SU-DHL-6 (cell line): ENCODE measurements around the gene TRIM27.

ENCODE experiments used
- H2AFZ ChIP-seq: fragments of 200-600 bp; sonication (generic); 2 replicates; pipeline ENCODE4 v1.6.1; 2014; ENCODE audit warnings: low read depth, mild to moderate bottlenecking, moderate library complexity, mixed read lengths, antibody characterized with exemption, low read length; ENCODE audit not compliant: severe bottlenecking
- H3F3A ChIP-seq: fragments of 200-600 bp; shearing (Covaris generic); 2 replicates; pipeline ENCODE4 v1.6.0; 2016; ENCODE audit warnings: antibody characterized with exemption, mild to moderate bottlenecking; ENCODE audit not compliant: insufficient read depth
- H3K27ac ChIP-seq: fragments of 200-600 bp; sonication (generic); 2 replicates; pipeline ENCODE4 v1.5.1; 2016; ENCODE audit warnings: low read depth, mild to moderate bottlenecking, low read length, moderate library complexity, mixed read lengths
- H3K27me3 ChIP-seq: fragments of 200-600 bp; sonication (generic), shearing (Covaris generic); 2 replicates; pipeline ENCODE4 v1.6.0; 2014; ENCODE audit warnings: mild to moderate bottlenecking, low read length
- H3K36me3 ChIP-seq: fragments of 200-600 bp; sonication (generic); 2 replicates; pipeline ENCODE4 v1.6.1; 2014; ENCODE audit warnings: mild to moderate bottlenecking, low read length, mixed read lengths
- H3K4me2 ChIP-seq: fragments of 300-600, 200-600 bp; shearing (Covaris generic), sonication (generic); 2 replicates; pipeline ENCODE4 v1.6.0; 2014; ENCODE audit warnings: low read length, low read depth, mild to moderate bottlenecking; ENCODE audit not compliant: poor library complexity, severe bottlenecking
- H3K4me3 ChIP-seq: fragments of 200-600 bp; sonication (generic); 2 replicates; pipeline ENCODE4 v1.5.1; 2014; ENCODE audit warnings: antibody characterized with exemption, low read length, mild to moderate bottlenecking, mixed read lengths; ENCODE audit not compliant: insufficient read depth, poor library complexity, severe bottlenecking
- H3K79me2 ChIP-seq: fragments of 200-600 bp; sonication (generic); 2 replicates; pipeline ENCODE4 v1.6.1; 2014; ENCODE audit warnings: mild to moderate bottlenecking, low read length, moderate library complexity; ENCODE audit not compliant: insufficient read depth
- H3K9ac ChIP-seq: fragments of 200-600 bp; sonication (generic); 2 replicates; pipeline ENCODE4 v1.7.0; 2014; ENCODE audit warnings: mild to moderate bottlenecking, low read length
- H3K9me2 ChIP-seq: fragments of 200-600 bp; sonication (generic); replicated peaks from 2 replicates; pipeline ENCODE4 v1.6.1; 2014; ENCODE audit warnings: low read length; ENCODE audit not compliant: insufficient read depth
- H3K9me3 ChIP-seq: fragments of 200-600 bp; sonication (generic); 2 replicates; pipeline ENCODE4 v1.6.1; 2014; ENCODE audit warnings: low read length, mixed read lengths; ENCODE audit not compliant: insufficient read depth
- H4K20me1 ChIP-seq: fragments of 200-600 bp; sonication (generic); 2 replicates; pipeline ENCODE4 v1.6.1; 2014; ENCODE audit warnings: low read depth, mild to moderate bottlenecking, antibody characterized with exemption, low read length, moderate library complexity, mixed read lengths
- CTCF ChIP-seq: fragments of 200-600 bp; sonication (generic); IDR thresholded peaks from one replicate; pipeline ENCODE4 v1.5.1; 2017; ENCODE audit warnings: antibody characterized with exemption, mild to moderate bottlenecking, low read length, moderate library complexity; ENCODE audit not compliant: insufficient read depth, poor library complexity, severe bottlenecking
- EZH2phosphoT487 ChIP-seq: fragments of 200-600 bp; sonication (generic), shearing (Covaris generic); conservative IDR thresholded peaks from 2 replicates; pipeline ENCODE4 v1.6.1; 2018; ENCODE audit warnings: mild to moderate bottlenecking, antibody characterized with exemption, low read length, moderate library complexity, mixed read lengths

TRIM27 gene

GRCh38 chr6:28920281-28920680, 3.5 kb downstream of the TRIM27 start:
- Histone ChIP-seq H3K4me3 (no peak overlapping the region), H3K9me2 (no peaks in the 10 kb centered on the region), H3K4me2 (no peak overlapping the region)

GRCh38 chr6:28914941-28915340, 8.8 kb downstream of the TRIM27 start:
- no peaks in the 10 kb centered on the region for H3K9me3 ChIP-seq

More at GRCh38 chr6:28920281-28920680, 3.5 kb downstream of the TRIM27 start:
- peaks cover 59% of the 10 kb centered on the region for H3K79me2 ChIP-seq
- no peak overlapping the region for H3K9ac ChIP-seq
- no peak overlapping the region for H3K27ac ChIP-seq
- H2AFZ ChIP-seq = no peak overlapping the region
- H3K36me3 ChIP-seq = peaks cover 39% of the 10 kb centered on the region
- no peaks in the 10 kb centered on the region for H3K9me3 ChIP-seq
- H3K27me3 ChIP-seq = no peaks in the 10 kb centered on the region
- no peak for TF ChIP-seq CTCF
- no peak for TF ChIP-seq EZH2phosphoT487
- no peaks in the 10 kb centered on the region; the same call in 1 of the 2 replicates for H4K20me1 ChIP-seq
- H3F3A ChIP-seq = 0 out of 2 replicates have a peak, but pooled peaks cover 4% of the 10 kb centered on the region

DNA sequence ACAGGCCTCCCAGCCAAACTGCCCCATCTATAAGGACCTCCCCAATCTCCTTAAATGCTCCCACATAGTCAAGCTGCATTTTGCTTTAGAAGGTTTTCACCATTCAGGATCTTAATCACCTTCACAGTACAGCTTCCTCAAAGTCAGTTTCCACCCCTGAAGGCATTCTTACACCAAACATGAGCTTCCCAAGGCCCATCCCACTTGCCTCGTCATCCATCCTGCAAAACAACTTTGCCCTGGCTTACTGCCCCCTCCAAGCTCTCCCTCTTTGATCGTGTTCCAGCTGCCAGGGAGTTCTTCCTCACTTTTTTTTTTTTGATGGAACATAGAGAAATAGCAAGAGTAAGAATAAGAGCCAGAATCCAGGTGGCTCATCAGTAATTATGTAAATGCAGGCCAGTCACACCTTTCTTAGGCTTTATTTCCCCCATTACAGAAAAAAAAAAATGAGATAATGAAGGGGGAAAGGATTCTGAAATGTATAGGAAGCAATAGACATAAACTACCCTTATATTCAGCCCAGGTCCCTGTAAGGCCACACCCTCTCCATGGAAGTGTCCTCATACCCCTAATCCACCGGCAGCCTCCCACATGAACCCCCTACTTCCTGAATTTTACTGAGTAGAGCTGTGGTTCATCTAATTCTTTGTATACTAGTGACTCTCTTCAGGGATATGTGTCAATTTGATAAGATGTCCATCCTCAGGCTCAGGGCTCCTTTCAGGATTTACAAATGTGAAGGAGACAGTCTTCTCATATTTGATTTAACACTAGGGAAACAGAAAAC, 12.7 kb downstream of the TRIM27 start:
- H3K9me3 ChIP-seq = no peaks in the 10 kb centered on the region
- H3K4me2 ChIP-seq = no peak overlapping the region
- H3K4me3 ChIP-seq = no peak overlapping the region
- TF ChIP-seq CTCF = no peak
- H3K27ac ChIP-seq = no peak overlapping the region
- H3F3A ChIP-seq = peaks cover 4% of the 10 kb centered on the region; the same call in 1 of the 2 replicates
- H3K27me3 ChIP-seq = no peaks in the 10 kb centered on the region
- H3K9me2 ChIP-seq = no peaks in the 10 kb centered on the region
- H3K79me2 ChIP-seq = peaks cover 13% of the 10 kb centered on the region
- H3K36me3 ChIP-seq = peaks cover 58% of the 10 kb centered on the region
- H4K20me1 ChIP-seq = no peaks in the 10 kb centered on the region
- no peak overlapping the region for H3K9ac ChIP-seq
- H2AFZ ChIP-seq = no peak overlapping the region

More at GRCh38 chr6:28914941-28915340, 8.8 kb downstream of the TRIM27 start:
- Histone ChIP-seq H3K36me3 (peaks cover 45% of the 10 kb centered on the region), H3K9ac (no peak overlapping the region), H4K20me1 (no peaks in the 10 kb centered on the region), H3K4me2 (no peak overlapping the region), H3K9me2 (no peaks in the 10 kb centered on the region), H3K4me3 (no peak overlapping the region), H2AFZ (no peak overlapping the region), H3K79me2 (peaks cover 35% of the 10 kb centered on the region), H3F3A (peaks cover 4% of the 10 kb centered on the region; the same call in 1 of the 2 replicates), H3K27me3 (no peaks in the 10 kb centered on the region), H3K27ac (no peak overlapping the region)
- TF ChIP-seq CTCF (no peak), EZH2phosphoT487 (no peak)
